Gastroesophageal sphincter (tissue), 4 donors: ENCODE data around the gene ASAP2. TPM values are rescaled to one million over a fixed set of nuclear protein-coding genes. Genes with fewer than 3 reads are reported as not detected.
A peak's percentile ranks its signal among the peaks of the same experiment; 100 is the strongest.

Experiments used
- ATAC-seq: fragments of 150-250 bp; one replicate; pipeline ENCODE4 v1.9.1; 2016; ENCODE audit warnings: mild to moderate bottlenecking, moderate library complexity
- H3K27ac ChIP-seq, 4 donors: fragments of 200-600 bp; sonication (generic) in 3 of 4; 1 replicate in 3 of 4; 2 replicates in 1 of 4; pipeline ENCODE4 v1.5.1; 2016 to 2019
- H3K27me3 ChIP-seq: fragments of 200-600 bp; sonication (generic); one replicate; pipeline ENCODE4 v1.5.1; 2019
- H3K36me3 ChIP-seq, 2 donors: fragments of 200-600 bp; sonication (generic); one replicate each; pipeline ENCODE4 v1.5.1; 2019; ENCODE audit warnings: control low read depth in 1 of 2
- H3K4me1 ChIP-seq, 3 donors: fragments of 200-600 bp; sonication (generic); 1 replicate in 2 of 3; 2 replicates in 1 of 3; pipeline ENCODE4 v1.5.1; 2016 to 2019; ENCODE audit warnings: control low read depth in 2 of 3
- H3K4me3 ChIP-seq, 2 donors: fragments of 200-600 bp; sonication (generic); one replicate each; pipeline ENCODE4 v1.5.1; 2019; ENCODE audit warnings: mild to moderate bottlenecking in 1 of 2, moderate library complexity in 1 of 2
- H3K9me3 ChIP-seq, 3 donors: fragments of 200-600 bp; sonication (generic); one replicate each; pipeline ENCODE4 v1.5.1; 2017 to 2019; ENCODE audit warnings: control low read depth in 2 of 3
- EP300 ChIP-seq: sonication (generic); formaldehyde crosslinking; IDR thresholded peaks from one replicate; pipeline ENCODE4 v1.6.1; 2017; ENCODE audit warnings: antibody characterized with exemption, mild to moderate bottlenecking
- POLR2A ChIP-seq, 2 donors: fragments of 450-650 bp; IDR thresholded peaks; one replicate each; pipeline ENCODE4 v1.6.1; 2017; ENCODE audit warnings: antibody characterized with exemption in 2 of 2, mild to moderate bottlenecking in 2 of 2, moderate library complexity in 1 of 2
- POLR2AphosphoS5 ChIP-seq: sonication (generic); formaldehyde crosslinking; IDR thresholded peaks from one replicate; pipeline ENCODE4 v1.6.1; 2017; ENCODE audit warnings: antibody characterized with exemption
- WGBS, 2 donors: methylation state at CpG; one replicate each; pipeline ENCODE4 v1.1.5; 2018; ENCODE audit warnings: low coverage in 1 of 2; 5-methylcytosine and 5-hydroxymethylcytosine counted together
- total RNA-seq, 4 donors: library from RNA; depleted of rRNA; stranded (reverse); fragments of >200 nt; gene quantifications; one replicate each; pipeline ENCODE4 v1.1.0, GENCODE V29; 2016
- TF ChIP-seq, protein P1 (sequence below), 4 experiments: fragments of 200-600 bp in 2 of 4; fragments of 450-650 bp in 2 of 4; sonication (generic) in 1 of 4; IDR thresholded peaks; one replicate each; pipeline ENCODE4 v1.5.1; 2017 to 2019; ENCODE audit warnings: antibody characterized with exemption in 4 of 4, mild to moderate bottlenecking in 2 of 4, moderate library complexity in 2 of 4

Gene ASAP2
- 10 to 100 TPM; 18.3 to 31.4 (median 26.2) TPM for total RNA-seq

- peak; percentile 93 for ATAC-seq
Measured at GRCh38 chr2:9205963-9206948, at the start of gene ASAP2. TSS of gene ASAP2 (plus strand) at chr2:9206812. CDS start at chr2:9207105, 293 bp downstream.

GRCh38 chr2:9158786-9159779 lies 47.5 kb upstream of the ASAP2 start:
- H3K4me3 ChIP-seq: no peak overlapping the region
- H3K27ac ChIP-seq: no peak overlapping the region
- TF ChIP-seq POLR2A (IDR thresholded peaks at IDR 0.05) (no peak), POLR2AphosphoS5 (no peak), EP300 (no peak)
- TF ChIP-seq, protein P1, sequence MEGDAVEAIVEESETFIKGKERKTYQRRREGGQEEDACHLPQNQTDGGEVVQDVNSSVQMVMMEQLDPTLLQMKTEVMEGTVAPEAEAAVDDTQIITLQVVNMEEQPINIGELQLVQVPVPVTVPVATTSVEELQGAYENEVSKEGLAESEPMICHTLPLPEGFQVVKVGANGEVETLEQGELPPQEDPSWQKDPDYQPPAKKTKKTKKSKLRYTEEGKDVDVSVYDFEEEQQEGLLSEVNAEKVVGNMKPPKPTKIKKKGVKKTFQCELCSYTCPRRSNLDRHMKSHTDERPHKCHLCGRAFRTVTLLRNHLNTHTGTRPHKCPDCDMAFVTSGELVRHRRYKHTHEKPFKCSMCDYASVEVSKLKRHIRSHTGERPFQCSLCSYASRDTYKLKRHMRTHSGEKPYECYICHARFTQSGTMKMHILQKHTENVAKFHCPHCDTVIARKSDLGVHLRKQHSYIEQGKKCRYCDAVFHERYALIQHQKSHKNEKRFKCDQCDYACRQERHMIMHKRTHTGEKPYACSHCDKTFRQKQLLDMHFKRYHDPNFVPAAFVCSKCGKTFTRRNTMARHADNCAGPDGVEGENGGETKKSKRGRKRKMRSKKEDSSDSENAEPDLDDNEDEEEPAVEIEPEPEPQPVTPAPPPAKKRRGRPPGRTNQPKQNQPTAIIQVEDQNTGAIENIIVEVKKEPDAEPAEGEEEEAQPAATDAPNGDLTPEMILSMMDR (IDR thresholded peaks at IDR 0.05): no peak
- H3K4me1 ChIP-seq: peaks cover 0 to 14% (median 0%) of the 10 kb centered on the region in 3 donors
- no peaks in the 10 kb centered on the region for H3K27me3 ChIP-seq
- ATAC-seq: no peak
- 63 to 64% methylated on average over 2 to 7 of the region's 10 CpGs for WGBS, 2 donors
- H3K9me3 ChIP-seq: no peaks in the 10 kb centered on the region
- no peaks in the 10 kb centered on the region for H3K36me3 ChIP-seq

More at GRCh38 chr2:9205963-9206948, at the start of gene ASAP2:
- Histone ChIP-seq H3K9me3 (no peaks in the 10 kb centered on the region), H3K27ac (peak within 1 kb of the TSS; percentile 21 to 93 (median 92)), H3K27me3 (no peaks in the 10 kb centered on the region), H3K4me1 (peaks cover 0 to 47% (median 3%) of the 10 kb centered on the region in 3 donors), H3K36me3 (no peaks in the 10 kb centered on the region), H3K4me3 (peak within 1 kb of the TSS; percentile 53 to 87)
- TF ChIP-seq POLR2AphosphoS5: peak; percentile 55
- no peak for TF ChIP-seq EP300
- TF ChIP-seq, protein P1 (IDR thresholded peaks at IDR 0.05): peak; percentile 67 to 92 (median 88)
- peak; percentile 17 to 22 for TF ChIP-seq POLR2A (IDR thresholded peaks at IDR 0.05)
- 7 to 8% methylated on average over 5 to 16 of the region's 128 CpGs for WGBS, 2 donors

- WGBS, 2 donors: 78 to 93% methylated on average over 3 to 4 of the region's 7 CpGs
- no peak overlapping the region for H3K4me3 ChIP-seq
- H3K4me1 ChIP-seq: peaks cover 0 to 23% (median 0%) of the 10 kb centered on the region in 3 donors
- H3K36me3 ChIP-seq: no peaks in the 10 kb centered on the region
- TF ChIP-seq EP300 (no peak), POLR2A (IDR thresholded peaks at IDR 0.05) (no peak), POLR2AphosphoS5 (no peak)
- TF ChIP-seq, protein P1 (IDR thresholded peaks at IDR 0.05): no peak
- H3K27me3 ChIP-seq: no peaks in the 10 kb centered on the region
- no peak overlapping the region for H3K27ac ChIP-seq
- ATAC-seq: no peak
- no peaks in the 10 kb centered on the region for H3K9me3 ChIP-seq
Measured at GRCh38 chr2:9160732-9161131, 45.9 kb upstream of the ASAP2 start.

DNA sequence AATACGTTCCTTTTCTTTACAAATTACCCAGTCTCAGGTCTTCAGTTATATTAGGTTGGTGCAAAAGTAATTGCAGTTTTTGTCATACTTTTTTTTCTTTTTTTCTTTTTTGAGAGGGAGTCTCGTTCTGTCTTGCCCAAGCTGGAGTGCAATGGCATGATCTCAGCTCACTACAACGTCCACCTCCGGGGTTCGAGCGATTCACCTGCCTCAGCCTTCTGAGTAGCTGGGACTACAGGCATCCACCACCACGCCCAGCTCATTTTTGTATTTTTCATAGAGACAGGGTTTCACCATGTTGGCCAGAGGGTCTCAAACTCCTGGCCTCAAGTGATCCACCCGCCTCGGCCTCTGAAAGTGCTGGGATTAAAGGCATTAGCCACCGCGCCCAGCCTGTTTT lies 43.8 kb upstream of the ASAP2 start:
- H3K9me3 ChIP-seq: no peaks in the 10 kb centered on the region
- no peaks in the 10 kb centered on the region for H3K27me3 ChIP-seq
- peaks cover 0 to 31% (median 6%) of the 10 kb centered on the region in 3 donors for H3K4me1 ChIP-seq
- H3K4me3 ChIP-seq: no peak overlapping the region
- ATAC-seq: no peak
- peak overlapping the region in 1 of 4 donors; percentile 55 for H3K27ac ChIP-seq
- WGBS, 2 donors: 64 to 74% methylated on average over 7 to 11 of the region's 11 CpGs
- H3K36me3 ChIP-seq: no peaks in the 10 kb centered on the region
- TF ChIP-seq POLR2AphosphoS5: no peak
- TF ChIP-seq POLR2A (IDR thresholded peaks at IDR 0.05): no peak
- TF ChIP-seq EP300: no peak
- TF ChIP-seq, protein P1 (IDR thresholded peaks at IDR 0.05): no peak
